ENCODE data around the gene PIK3R4. TPM values are rescaled to one million over a fixed set of nuclear protein-coding genes. Genes with fewer than 3 reads are reported as not detected.

The PIK3R4 gene
- polyA plus RNA-seq, 4 donors, result 19.1 to 32.4 (median 28.3) TPM

- Histone ChIP-seq H3K9me3 (ENCODE audit: control insufficient read depth in 2 of 2, insufficient read depth in 1 of 2, low read depth in 1 of 2, low read length in 1 of 2) (no peaks in the 10 kb centered on the region), H3K4me3 (ENCODE audit: low read depth in 1 of 3, low read length in 3 of 3) (no peak overlapping the region), H3K27ac (ENCODE audit: low read depth in 1 of 3, low read length in 2 of 3) (no peak overlapping the region), H3K4me1 (ENCODE audit: control insufficient read depth in 3 of 3, insufficient read depth in 2 of 3, low read depth in 1 of 3, low read length in 2 of 3) (no peaks in the 10 kb centered on the region), H3K27me3 (ENCODE audit: control insufficient read depth in 3 of 3, insufficient read depth in 3 of 3, low read length in 3 of 3) (no peaks in the 10 kb centered on the region), H3K36me3 (ENCODE audit: control insufficient read depth in 3 of 3, insufficient read depth in 2 of 3, low read depth in 1 of 3, low read length in 3 of 3) (no peaks in the 10 kb centered on the region)
- no peak for DNase-seq
- FAIRE-seq, result no peak
- WGBS, 3 donors, result 81 to 84% (median 82%) methylated on average over 7 of the region's 7 CpGs
Measured at GRCh38 chr3:130758624-130759369, 12.2 kb upstream of the PIK3R4 start.

GRCh38 chr3:130757611-130758150 lies 11.1 kb upstream of the PIK3R4 start:
- Histone ChIP-seq H3K9me3 (ENCODE audit: control insufficient read depth in 2 of 2, insufficient read depth in 1 of 2, low read depth in 1 of 2, low read length in 1 of 2) (no peaks in the 10 kb centered on the region), H3K4me1 (ENCODE audit: control insufficient read depth in 3 of 3, insufficient read depth in 2 of 3, low read depth in 1 of 3, low read length in 2 of 3) (no peaks in the 10 kb centered on the region), H3K27me3 (ENCODE audit: control insufficient read depth in 3 of 3, insufficient read depth in 3 of 3, low read length in 3 of 3) (no peaks in the 10 kb centered on the region), H3K27ac (ENCODE audit: low read depth in 1 of 3, low read length in 2 of 3) (no peak overlapping the region), H3K4me3 (ENCODE audit: low read depth in 1 of 3, low read length in 3 of 3) (no peak overlapping the region), H3K36me3 (ENCODE audit: control insufficient read depth in 3 of 3, insufficient read depth in 2 of 3, low read depth in 1 of 3, low read length in 3 of 3) (no peaks in the 10 kb centered on the region)
- FAIRE-seq, result no peak
- WGBS, 3 donors, result 60 to 88% (median 71%) methylated on average over 3 of the region's 3 CpGs
- DNase-seq, result no peak

GRCh38 chr3:130755666-130756065 lies 9.0 kb upstream of the PIK3R4 start:
- H3K36me3 ChIP-seq (ENCODE audit: control insufficient read depth in 3 of 3, insufficient read depth in 2 of 3, low read depth in 1 of 3, low read length in 3 of 3), result no peaks in the 10 kb centered on the region
- H3K27me3 ChIP-seq (ENCODE audit: control insufficient read depth in 3 of 3, insufficient read depth in 3 of 3, low read length in 3 of 3), result no peaks in the 10 kb centered on the region
- H3K4me3 ChIP-seq (ENCODE audit: low read depth in 1 of 3, low read length in 3 of 3), result no peak overlapping the region
- WGBS, 3 donors, result 48 to 75% (median 66%) methylated on average over 5 of the region's 5 CpGs
- DNase-seq (no peak), FAIRE-seq (no peak)
- no peaks in the 10 kb centered on the region for H3K9me3 ChIP-seq (ENCODE audit: control insufficient read depth in 2 of 2, insufficient read depth in 1 of 2, low read depth in 1 of 2, low read length in 1 of 2)
- no peak overlapping the region for H3K27ac ChIP-seq (ENCODE audit: low read depth in 1 of 3, low read length in 2 of 3)
- no peaks in the 10 kb centered on the region for H3K4me1 ChIP-seq (ENCODE audit: control insufficient read depth in 3 of 3, insufficient read depth in 2 of 3, low read depth in 1 of 3, low read length in 2 of 3)

- no peaks in the 10 kb centered on the region for H3K27me3 ChIP-seq (ENCODE audit: control insufficient read depth in 3 of 3, insufficient read depth in 3 of 3, low read length in 3 of 3)
- WGBS, 3 donors, result 43 to 66% (median 64%) methylated on average over 1 of the region's 1 CpG
- no peak overlapping the region for H3K27ac ChIP-seq (ENCODE audit: low read depth in 1 of 3, low read length in 2 of 3)
- H3K9me3 ChIP-seq (ENCODE audit: control insufficient read depth in 2 of 2, insufficient read depth in 1 of 2, low read depth in 1 of 2, low read length in 1 of 2), result no peaks in the 10 kb centered on the region
- H3K4me3 ChIP-seq (ENCODE audit: low read depth in 1 of 3, low read length in 3 of 3), result no peak overlapping the region
- FAIRE-seq, result no peak
- H3K4me1 ChIP-seq (ENCODE audit: control insufficient read depth in 3 of 3, insufficient read depth in 2 of 3, low read depth in 1 of 3, low read length in 2 of 3), result peaks cover 0 to 12% (median 2%) of the 10 kb centered on the region in 3 donors
- no peaks in the 10 kb centered on the region for H3K36me3 ChIP-seq (ENCODE audit: control insufficient read depth in 3 of 3, insufficient read depth in 2 of 3, low read depth in 1 of 3, low read length in 3 of 3)
- no peak for DNase-seq
Measured at GRCh38 chr3:130748981-130749380, 2.4 kb upstream of the PIK3R4 start.

- Histone ChIP-seq H3K4me1 (ENCODE audit: control insufficient read depth in 3 of 3, insufficient read depth in 2 of 3, low read depth in 1 of 3, low read length in 2 of 3) (peaks cover 3 to 12% (median 5%) of the 10 kb centered on the region in 3 donors), H3K27ac (ENCODE audit: low read depth in 1 of 3, low read length in 2 of 3) (peak overlapping the region in 1 of 3 donors; percentile 87), H3K36me3 (ENCODE audit: control insufficient read depth in 3 of 3, insufficient read depth in 2 of 3, low read depth in 1 of 3, low read length in 3 of 3) (peaks cover 0 to 2% (median 2%) of the 10 kb centered on the region in 3 donors), H3K4me3 (ENCODE audit: low read depth in 1 of 3, low read length in 3 of 3) (no peak overlapping the region), H3K27me3 (ENCODE audit: control insufficient read depth in 3 of 3, insufficient read depth in 3 of 3, low read length in 3 of 3) (no peaks in the 10 kb centered on the region), H3K9me3 (ENCODE audit: control insufficient read depth in 2 of 2, insufficient read depth in 1 of 2, low read depth in 1 of 2, low read length in 1 of 2) (no peaks in the 10 kb centered on the region)
- peak in 1 of 2 donors; percentile 8 for DNase-seq
- WGBS, 3 donors, result 43 to 51% (median 44%) methylated on average over 3 of the region's 3 CpGs
- FAIRE-seq, result no peak
Measured at GRCh38 chr3:130748467-130748861, 1.8 kb upstream of the PIK3R4 start.

- peaks cover 2 to 10% (median 3%) of the 10 kb centered on the region in 3 donors for H3K36me3 ChIP-seq (ENCODE audit: control insufficient read depth in 3 of 3, insufficient read depth in 2 of 3, low read depth in 1 of 3, low read length in 3 of 3)
- no peaks in the 10 kb centered on the region for H3K9me3 ChIP-seq (ENCODE audit: control insufficient read depth in 2 of 2, insufficient read depth in 1 of 2, low read depth in 1 of 2, low read length in 1 of 2)
- FAIRE-seq (no peak), DNase-seq (no peak)
- WGBS, 3 donors, result 93 to 98% (median 93%) methylated on average over 2 of the region's 2 CpGs
- no peaks in the 10 kb centered on the region for H3K27me3 ChIP-seq (ENCODE audit: control insufficient read depth in 3 of 3, insufficient read depth in 3 of 3, low read length in 3 of 3)
- H3K4me1 ChIP-seq (ENCODE audit: control insufficient read depth in 3 of 3, insufficient read depth in 2 of 3, low read depth in 1 of 3, low read length in 2 of 3), result peaks cover 4 to 12% (median 6%) of the 10 kb centered on the region in 3 donors
- no peak overlapping the region for H3K27ac ChIP-seq (ENCODE audit: low read depth in 1 of 3, low read length in 2 of 3)
- no peak overlapping the region for H3K4me3 ChIP-seq (ENCODE audit: low read depth in 1 of 3, low read length in 3 of 3)
Measured at GRCh38 chr3:130743354-130743753, 3.3 kb downstream of the PIK3R4 start.

- FAIRE-seq, result no peak
- Histone ChIP-seq H3K4me1 (ENCODE audit: control insufficient read depth in 3 of 3, insufficient read depth in 2 of 3, low read depth in 1 of 3, low read length in 2 of 3) (peaks cover 4 to 12% (median 6%) of the 10 kb centered on the region in 3 donors), H3K9me3 (ENCODE audit: control insufficient read depth in 2 of 2, insufficient read depth in 1 of 2, low read depth in 1 of 2, low read length in 1 of 2) (no peaks in the 10 kb centered on the region), H3K4me3 (ENCODE audit: low read depth in 1 of 3, low read length in 3 of 3) (no peak overlapping the region), H3K36me3 (ENCODE audit: control insufficient read depth in 3 of 3, insufficient read depth in 2 of 3, low read depth in 1 of 3, low read length in 3 of 3) (peaks cover 2 to 10% (median 3%) of the 10 kb centered on the region in 3 donors), H3K27ac (ENCODE audit: low read depth in 1 of 3, low read length in 2 of 3) (no peak overlapping the region), H3K27me3 (ENCODE audit: control insufficient read depth in 3 of 3, insufficient read depth in 3 of 3, low read length in 3 of 3) (no peaks in the 10 kb centered on the region)
- DNase-seq, result no peak
- WGBS, 3 donors, result 88 to 95% (median 90%) methylated on average over 6 of the region's 6 CpGs
Measured at GRCh38 chr3:130741946-130742610, 4.6 kb downstream of the PIK3R4 start.

- Histone ChIP-seq H3K4me3 (ENCODE audit: low read depth in 1 of 3, low read length in 3 of 3) (no peak overlapping the region), H3K4me1 (ENCODE audit: control insufficient read depth in 3 of 3, insufficient read depth in 2 of 3, low read depth in 1 of 3, low read length in 2 of 3) (peaks cover 0 to 6% (median 4%) of the 10 kb centered on the region in 3 donors), H3K27me3 (ENCODE audit: control insufficient read depth in 3 of 3, insufficient read depth in 3 of 3, low read length in 3 of 3) (no peaks in the 10 kb centered on the region), H3K36me3 (ENCODE audit: control insufficient read depth in 3 of 3, insufficient read depth in 2 of 3, low read depth in 1 of 3, low read length in 3 of 3) (peaks cover 2 to 10% (median 6%) of the 10 kb centered on the region in 3 donors), H3K9me3 (ENCODE audit: control insufficient read depth in 2 of 2, insufficient read depth in 1 of 2, low read depth in 1 of 2, low read length in 1 of 2) (no peaks in the 10 kb centered on the region), H3K27ac (ENCODE audit: low read depth in 1 of 3, low read length in 2 of 3) (no peak overlapping the region)
- DNase-seq (no peak), FAIRE-seq (no peak)
Measured at GRCh38 chr3:130739848-130740247, 6.8 kb downstream of the PIK3R4 start.

Measured in small intestine (tissue), 7 donors.